ENCODE data around the gene BCL11B. TPM values are rescaled to one million over a fixed set of nuclear protein-coding genes. Genes with fewer than 3 reads are reported as not detected.

BCL11B gene
- total and polyA plus RNA-seq, 4 donors: 0.20 to 2.3 (median 0.66) TPM

- TF ChIP-seq CTCF (IDR thresholded peaks at IDR 0.05; ENCODE audit: control extremely low read depth, extremely low read depth): no peak
- no peak for ATAC-seq (ENCODE audit: insufficient read depth, low FRiP score)
- no peak for DNase-seq
Measured at GRCh38 chr14:99125616-99126431, 146.2 kb downstream of the BCL11B start.

GRCh38 chr14:99125113-99125512, 146.9 kb downstream of the BCL11B start:
- Histone ChIP-seq H3K27ac (ENCODE audit: low read depth in 1 of 2, low read length in 1 of 2) (no peak overlapping the region), H3K9ac (ENCODE audit: insufficient read depth in 1 of 2, low read length in 2 of 2) (no peak overlapping the region), H3K9me3 (ENCODE audit: control insufficient read depth in 4 of 4, insufficient read depth in 3 of 4, low read length in 3 of 4) (no peaks in the 10 kb centered on the region), H3K4me3 (no peak overlapping the region), H3K36me3 (ENCODE audit: control insufficient read depth in 4 of 4, insufficient read depth in 4 of 4, low read length in 4 of 4) (no peaks in the 10 kb centered on the region), H3K4me1 (ENCODE audit: control insufficient read depth in 5 of 5, insufficient read depth in 5 of 5, low read length in 5 of 5) (peaks cover 0 to 6% (median 1%) of the 10 kb centered on the region in 5 donors), H3K27me3 (ENCODE audit: control insufficient read depth in 3 of 3, insufficient read depth in 3 of 3, low read length in 2 of 3) (no peaks in the 10 kb centered on the region)
- ATAC-seq (ENCODE audit: insufficient read depth, low FRiP score): no peak
- 85 to 89% methylated on average over 10 of the region's 10 CpGs for WGBS, 2 donors
- DNase-seq: no peak
- TF ChIP-seq CTCF (IDR thresholded peaks at IDR 0.05; ENCODE audit: control extremely low read depth, extremely low read depth): no peak

More at GRCh38 chr14:99125616-99126431, 146.2 kb downstream of the BCL11B start:
- H3K36me3 ChIP-seq (ENCODE audit: control insufficient read depth in 4 of 4, insufficient read depth in 4 of 4, low read length in 4 of 4): no peaks in the 10 kb centered on the region
- no peaks in the 10 kb centered on the region for H3K27me3 ChIP-seq (ENCODE audit: control insufficient read depth in 3 of 3, insufficient read depth in 3 of 3, low read length in 2 of 3)
- H3K9ac ChIP-seq (ENCODE audit: insufficient read depth in 1 of 2, low read length in 2 of 2): no peak overlapping the region
- H3K4me3 ChIP-seq: no peak overlapping the region
- peaks cover 0 to 6% (median 1%) of the 10 kb centered on the region in 5 donors for H3K4me1 ChIP-seq (ENCODE audit: control insufficient read depth in 5 of 5, insufficient read depth in 5 of 5, low read length in 5 of 5)
- no peak overlapping the region for H3K27ac ChIP-seq (ENCODE audit: low read depth in 1 of 2, low read length in 1 of 2)
- H3K9me3 ChIP-seq (ENCODE audit: control insufficient read depth in 4 of 4, insufficient read depth in 3 of 4, low read length in 3 of 4): no peaks in the 10 kb centered on the region
- 58 to 68% methylated on average over 4 of the region's 4 CpGs for WGBS, 2 donors

- Histone ChIP-seq H3K9ac (ENCODE audit: insufficient read depth in 1 of 2, low read length in 2 of 2) (no peak overlapping the region), H3K36me3 (ENCODE audit: control insufficient read depth in 4 of 4, insufficient read depth in 4 of 4, low read length in 4 of 4) (no peaks in the 10 kb centered on the region), H3K4me1 (ENCODE audit: control insufficient read depth in 5 of 5, insufficient read depth in 5 of 5, low read length in 5 of 5) (peaks cover 0 to 6% (median 1%) of the 10 kb centered on the region in 5 donors), H3K9me3 (ENCODE audit: control insufficient read depth in 4 of 4, insufficient read depth in 3 of 4, low read length in 3 of 4) (no peaks in the 10 kb centered on the region), H3K4me3 (no peak overlapping the region), H3K27ac (ENCODE audit: low read depth in 1 of 2, low read length in 1 of 2) (no peak overlapping the region), H3K27me3 (ENCODE audit: control insufficient read depth in 3 of 3, insufficient read depth in 3 of 3, low read length in 2 of 3) (no peaks in the 10 kb centered on the region)
- TF ChIP-seq CTCF (IDR thresholded peaks at IDR 0.05; ENCODE audit: control extremely low read depth, extremely low read depth): no peak
- WGBS, 2 donors: 85 to 90% methylated on average over 10 of the region's 10 CpGs
- DNase-seq (peak in 2 of 3 donors; percentile 31 to 50), ATAC-seq (ENCODE audit: insufficient read depth, low FRiP score) (no peak)
Measured at GRCh38 chr14:99124482-99125105, 147.4 kb downstream of the BCL11B start.

Data from lung (tissue), 12 donors.